IPS DF 4.7 (cell line): ENCODE results near the gene HRH2.
"Not testable (repeated sequence)": the region's sequence is repeated elsewhere in the genome, so short reads cannot be mapped to it uniquely, and the experiment has no call there.

ENCODE experiments used
- DNase-seq: peaks from one replicate; pipeline ENCODE4 v3.0.0-alpha.2; 2013; ENCODE audit warnings: low spot score; ENCODE audit errors: extremely low read depth

HRH2 gene

GRCh38 chr5:175646251-175646650 lies 11.6 kb upstream of the HRH2 start:
- no peak for DNase-seq

GRCh38 chr5:175649967-175650366 lies 7.9 kb upstream of the HRH2 start:
- no peak for DNase-seq

GRCh38 chr5:175650430-175651205 lies 7.3 kb upstream of the HRH2 start:
- not testable (repeated sequence) for DNase-seq

GRCh38 chr5:175652741-175653663 lies 4.9 kb upstream of the HRH2 start:
- DNase-seq = no peak

GRCh38 chr5:175653763-175654162 lies 4.1 kb upstream of the HRH2 start:
- DNase-seq = no peak

GRCh38 chr5:175654339-175654738 lies 3.5 kb upstream of the HRH2 start:
- DNase-seq = no peak

- no peak for DNase-seq
Observed at GRCh38 chr5:175654807-175655206, 3.1 kb upstream of the HRH2 start.

GRCh38 chr5:175655411-175655810 lies 2.5 kb upstream of the HRH2 start:
- no peak for DNase-seq

- DNase-seq = no peak
Observed at GRCh38 chr5:175656966-175657365, 905 bp upstream of the HRH2 start.

- no peak for DNase-seq
Observed at GRCh38 chr5:175658299-175659145, 651 bp downstream of the HRH2 start.

GRCh38 chr5:175659546-175660253 lies 1.8 kb downstream of the HRH2 start:
- no peak for DNase-seq

GRCh38 chr5:175663186-175664184 lies 5.6 kb downstream of the HRH2 start:
- no peak for DNase-seq

- DNase-seq = no peak
Observed at GRCh38 chr5:175664723-175665122, 6.9 kb downstream of the HRH2 start.

GRCh38 chr5:175666216-175666615 lies 8.3 kb downstream of the HRH2 start:
- DNase-seq = no peak

GRCh38 chr5:175668006-175668405 lies 10.1 kb downstream of the HRH2 start:
- no peak for DNase-seq

- no peak for DNase-seq
Observed at GRCh38 chr5:175670372-175670771, 12.5 kb downstream of the HRH2 start.

GRCh38 chr5:175671013-175671412 lies 13.1 kb downstream of the HRH2 start:
- DNase-seq = no peak

GRCh38 chr5:175672976-175673648 lies 15.2 kb downstream of the HRH2 start:
- no peak for DNase-seq

- no peak for DNase-seq
Observed at GRCh38 chr5:175674731-175675346, 17.0 kb downstream of the HRH2 start.
